K562 (cell line): ENCODE measurements around the gene MYH6. TPM values are rescaled to one million over a fixed set of nuclear protein-coding genes. Genes with fewer than 3 reads are reported as not detected.

Source experiments
- ATF4 ChIP-seq: fragments of 450-650 bp; formaldehyde crosslinking; IDR thresholded peaks from 2 replicates; pipeline ENCODE4 v1.4.0; 2022; ENCODE audit warnings: mild to moderate bottlenecking, moderate library complexity
- CEBPZ ChIP-seq: fragments of 150-350 bp; IDR thresholded peaks from 2 replicates; pipeline ENCODE4 v1.6.1; 2014; ENCODE audit warnings: low read depth, mild to moderate bottlenecking, low read length, borderline replicate concordance
- CGGBP1 ChIP-seq: fragments of 250-450 bp; sonication (Bioruptor Pico); IDR thresholded peaks from 2 replicates; pipeline ENCODE4 v1.9.0; 2021; ENCODE audit warnings: mild to moderate bottlenecking
- E2F6 ChIP-seq, 2 experiments: IDR thresholded peaks; 2 replicates each; pipeline ENCODE4 v1.6.1; 2011; ENCODE audit warnings: borderline replicate concordance in 1 of 2, control low read depth in 1 of 2, low read depth in 1 of 2, low read length in 1 of 2, mild to moderate bottlenecking in 1 of 2, mixed read lengths in 1 of 2, moderate library complexity in 1 of 2; ENCODE audit not compliant: insufficient read depth in 1 of 2, insufficient read length in 1 of 2, poor library complexity in 1 of 2, severe bottlenecking in 1 of 2; ENCODE audit errors: extremely low read depth in 1 of 2
- ELF1 ChIP-seq: fragments of 200-800 bp; sonication (Bioruptor generic); IDR thresholded peaks from 2 replicates; pipeline ENCODE4 v1.6.1; 2016; ENCODE audit warnings: missing genetic modification characterization, missing compliant biosample characterization
- FOSL1 ChIP-seq: fragments of 200-800 bp; sonication (Bioruptor generic); conservative IDR thresholded peaks from 2 replicates; pipeline ENCODE4 v1.6.1; 2016; ENCODE audit warnings: missing genetic modification characterization, missing compliant biosample characterization
- NEUROD1 ChIP-seq: fragments of 150-350 bp; IDR thresholded peaks from 2 replicates; pipeline ENCODE4 v1.6.1; 2014; ENCODE audit warnings: borderline replicate concordance, low read length, low read depth; ENCODE audit not compliant: partially characterized antibody
- RBM25 ChIP-seq: fragments of 200-400 bp; formaldehyde crosslinking; IDR thresholded peaks from 2 replicates; pipeline ENCODE4 v1.6.1; 2018; ENCODE audit warnings: low read length, low read depth, moderate library complexity; ENCODE audit not compliant: severe bottlenecking
- ZNF507 ChIP-seq: conservative IDR thresholded peaks from 2 replicates; pipeline ENCODE4 v1.6.1; 2017; ENCODE audit warnings: missing genetic modification characterization, missing compliant biosample characterization
- polyA plus RNA-seq, 8 experiments: library from polyadenylated mRNA; depleted of rRNA in 4 of 8; stranded (reverse) in 5 of 8; unstranded in 3 of 8; fragments of >200 nt; fragmentation: Nextera tagmentation in 2 of 8; fragmentation: Illumina TruSeq in 1 of 8; extraction: Ambion mirVana in 2 of 8; extraction: Trizol in 1 of 8; gene quantifications; 2 replicates each; pipeline versions ENCODE4 v1.2.1 to v1.2.3, GENCODE V29; 2011 to 2014; ENCODE audit warnings: inconsistent platforms in 1 of 8, missing spikeins in 1 of 8
- total RNA-seq, 7 experiments: library from RNA; depleted of rRNA in 6 of 7; stranded (reverse); fragments of >200 nt in 6 of 7; fragmentation: Illumina TruSeq in 2 of 7; extraction: Trizol in 2 of 7; gene quantifications; 2 replicates each; pipeline versions ENCODE4 v1.2.1 to v1.2.3, GENCODE V29; 2011 to 2021; ENCODE audit warnings: low replicate concordance in 1 of 7

MYH6 gene
- total and polyA plus RNA-seq, 9 of the 15 experiments (the other 6 are each of a cell fraction or from before 2014, with no cell fraction given), result not detected

GRCh38 chr14:23438101-23438971 is 30.3 kb upstream of the MYH6 start (continued):
- no peak for TF ChIP-seq CEBPZ
- TF ChIP-seq FOSL1, result no peak
- no peak for TF ChIP-seq ATF4 (CRISPR knock-in tag)
- no peak for TF ChIP-seq CGGBP1 (CRISPR knock-in tag)
- TF ChIP-seq ELF1 (tag), result no peak
- peak in 1 of 2 experiments; percentile 40 for TF ChIP-seq E2F6 (IDR thresholded peaks at IDR 0.05; ENCODE audit: borderline replicate concordance in 1 of 2, extremely low read depth in 1 of 2, insufficient read depth in 1 of 2, insufficient read length in 1 of 2, low read depth in 1 of 2, low read length in 1 of 2, poor library complexity in 1 of 2, severe bottlenecking in 1 of 2)
- no peak for TF ChIP-seq RBM25
- no peak for TF ChIP-seq NEUROD1
- TF ChIP-seq ZNF507 (tag), result no peak
